ENCODE measurements around the gene HIGD1B. TPM values are rescaled to one million over a fixed set of nuclear protein-coding genes. Genes with fewer than 3 reads are reported as not detected.

HIGD1B gene
- total and polyA plus RNA-seq, 2 donors (not counting 3 experiments of a cell fraction or from before 2014, with no cell fraction given), result not detected

GRCh38 chr17:44875761-44876160 is 28.1 kb downstream of the HIGD1B start:
- no peak overlapping the region for H3K4me3 ChIP-seq (replicated peaks in 1 of 3; ENCODE audit: insufficient read depth in 1 of 3, low read depth in 1 of 3, low read length in 3 of 3)

DNA sequence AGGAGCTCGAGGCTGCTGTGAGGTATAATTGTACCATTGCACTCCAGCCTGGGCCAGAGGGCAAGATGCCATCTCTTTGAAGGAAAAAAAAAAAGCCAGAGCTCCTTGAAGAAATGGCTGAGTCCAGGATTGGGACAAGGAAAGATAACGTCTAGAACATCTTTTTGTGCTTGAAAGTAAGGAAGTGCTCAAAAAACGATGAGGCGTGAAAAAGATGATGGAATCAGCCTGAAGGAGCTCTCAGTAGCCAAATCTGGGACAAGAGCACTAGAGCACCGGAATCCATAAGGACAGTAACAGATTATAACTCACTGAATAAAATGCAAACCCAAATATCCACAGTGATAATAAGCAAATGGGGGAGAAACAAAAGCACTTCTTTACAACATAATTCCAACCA is 29.4 kb downstream of the HIGD1B start:
- ChIA-PET POLR2A (no interaction called here), CTCF (interaction anchor here (0.6 to 9.3 kb wide), 5 partner anchors 14 to 146 kb away, joined by 3 to 295 read pairs (median 3); no protein-coding TSS in a partner anchor)
- dilution Hi-C loops (cut with MboI; ENCODE audit: extremely low pct_ligation_motif_present, low sequenced_read_pairs) (no loop called here), intact Hi-C loops (cut with micrococcal nuclease) (no loop called here)
- DNase-seq (ENCODE audit: low read depth, low spot score), result no peak
- Histone ChIP-seq H3K9me3 (replicated peaks; ENCODE audit: control insufficient read depth, insufficient read depth, low read length) (no peaks in the 10 kb centered on the region), H4K20me1 (replicated peaks; ENCODE audit: control insufficient read depth, extremely low read depth, insufficient read depth, low read length) (no peaks in the 10 kb centered on the region), H3K9me1 (replicated peaks; ENCODE audit: control insufficient read depth, extremely low read depth, insufficient read depth, low read length) (no peaks in the 10 kb centered on the region), H3K4me1 (ENCODE audit: control insufficient read depth, extremely low read depth, insufficient read depth, low read length) (peaks cover 14% of the 10 kb centered on the region), H3K79me2 (ENCODE audit: control insufficient read depth, insufficient read depth, low read length) (no peaks in the 10 kb centered on the region), H2AFZ (ENCODE audit: low read depth, low read length) (no peak overlapping the region), H3K27me3 (ENCODE audit: control insufficient read depth in 2 of 2, insufficient read depth in 2 of 2, low read length in 2 of 2) (no peaks in the 10 kb centered on the region), H3K27ac (ENCODE audit: insufficient read depth, low read depth, low read length) (no peak overlapping the region), H3K9ac (replicated peaks; ENCODE audit: extremely low read depth, insufficient read depth, low read length) (no peak overlapping the region), H3K36me3 (ENCODE audit: control insufficient read depth in 2 of 2, extremely low read depth in 1 of 2, insufficient read depth in 2 of 2, low read length in 2 of 2) (peaks cover 22 to 32% of the 10 kb centered on the region in 2 experiments), H3K4me2 (ENCODE audit: insufficient read depth, low read length) (no peak overlapping the region), H3K4me3 (replicated peaks in 1 of 3; ENCODE audit: insufficient read depth in 1 of 3, low read depth in 1 of 3, low read length in 3 of 3) (no peak overlapping the region)
- no peak for FAIRE-seq
- BruUV-seq (replicated peaks), result no TSS peak
- TF ChIP-seq EZH2 (IDR thresholded peaks at IDR 0.05; ENCODE audit: borderline replicate concordance, low read depth, low read length, severe bottlenecking) (no peak), POLR2A (IDR thresholded peaks at IDR 0.05; ENCODE audit: low read depth, low read length) (no peak), MYC (IDR thresholded peaks at IDR 0.05; ENCODE audit: low read depth, low read length) (no peak), GATA2 (IDR thresholded peaks at IDR 0.05; ENCODE audit: insufficient read depth, insufficient read length, low read depth, low read length) (no peak), FOS (IDR thresholded peaks at IDR 0.05; ENCODE audit: borderline replicate concordance, insufficient read depth, low read length) (no peak), JUN (IDR thresholded peaks at IDR 0.05; ENCODE audit: borderline replicate concordance, insufficient read depth, insufficient read length, low read depth) (no peak), POLR2AphosphoS5 (IDR thresholded peaks at IDR 0.05; ENCODE audit: insufficient read depth, low read depth, low read length) (no peak)
- TF ChIP-seq, protein P1, sequence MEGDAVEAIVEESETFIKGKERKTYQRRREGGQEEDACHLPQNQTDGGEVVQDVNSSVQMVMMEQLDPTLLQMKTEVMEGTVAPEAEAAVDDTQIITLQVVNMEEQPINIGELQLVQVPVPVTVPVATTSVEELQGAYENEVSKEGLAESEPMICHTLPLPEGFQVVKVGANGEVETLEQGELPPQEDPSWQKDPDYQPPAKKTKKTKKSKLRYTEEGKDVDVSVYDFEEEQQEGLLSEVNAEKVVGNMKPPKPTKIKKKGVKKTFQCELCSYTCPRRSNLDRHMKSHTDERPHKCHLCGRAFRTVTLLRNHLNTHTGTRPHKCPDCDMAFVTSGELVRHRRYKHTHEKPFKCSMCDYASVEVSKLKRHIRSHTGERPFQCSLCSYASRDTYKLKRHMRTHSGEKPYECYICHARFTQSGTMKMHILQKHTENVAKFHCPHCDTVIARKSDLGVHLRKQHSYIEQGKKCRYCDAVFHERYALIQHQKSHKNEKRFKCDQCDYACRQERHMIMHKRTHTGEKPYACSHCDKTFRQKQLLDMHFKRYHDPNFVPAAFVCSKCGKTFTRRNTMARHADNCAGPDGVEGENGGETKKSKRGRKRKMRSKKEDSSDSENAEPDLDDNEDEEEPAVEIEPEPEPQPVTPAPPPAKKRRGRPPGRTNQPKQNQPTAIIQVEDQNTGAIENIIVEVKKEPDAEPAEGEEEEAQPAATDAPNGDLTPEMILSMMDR (IDR thresholded peaks at IDR 0.05; ENCODE audit: extremely low read depth in 1 of 2, insufficient read depth in 1 of 2, low read depth in 1 of 2, low read length in 2 of 2), result no peak
- TF ChIP-seq, protein P2, sequence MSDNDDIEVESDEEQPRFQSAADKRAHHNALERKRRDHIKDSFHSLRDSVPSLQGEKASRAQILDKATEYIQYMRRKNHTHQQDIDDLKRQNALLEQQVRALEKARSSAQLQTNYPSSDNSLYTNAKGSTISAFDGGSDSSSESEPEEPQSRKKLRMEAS (IDR thresholded peaks at IDR 0.05; ENCODE audit: insufficient read depth, insufficient read length), result no peak

More at GRCh38 chr17:44875761-44876160, 28.1 kb downstream of the HIGD1B start:
- dilution Hi-C loops (cut with MboI; ENCODE audit: extremely low pct_ligation_motif_present, low sequenced_read_pairs) (no loop called here), intact Hi-C loops (cut with micrococcal nuclease) (no loop called here)
- Histone ChIP-seq H3K9me3 (replicated peaks; ENCODE audit: control insufficient read depth, insufficient read depth, low read length) (no peaks in the 10 kb centered on the region), H3K4me2 (ENCODE audit: insufficient read depth, low read length) (no peak overlapping the region), H3K36me3 (ENCODE audit: control insufficient read depth in 2 of 2, extremely low read depth in 1 of 2, insufficient read depth in 2 of 2, low read length in 2 of 2) (peaks cover 26 to 32% of the 10 kb centered on the region in 2 experiments), H3K79me2 (ENCODE audit: control insufficient read depth, insufficient read depth, low read length) (no peaks in the 10 kb centered on the region), H4K20me1 (replicated peaks; ENCODE audit: control insufficient read depth, extremely low read depth, insufficient read depth, low read length) (no peaks in the 10 kb centered on the region), H3K9me1 (replicated peaks; ENCODE audit: control insufficient read depth, extremely low read depth, insufficient read depth, low read length) (no peaks in the 10 kb centered on the region), H2AFZ (ENCODE audit: low read depth, low read length) (no peak overlapping the region), H3K27me3 (ENCODE audit: control insufficient read depth in 2 of 2, insufficient read depth in 2 of 2, low read length in 2 of 2) (no peaks in the 10 kb centered on the region), H3K9ac (replicated peaks; ENCODE audit: extremely low read depth, insufficient read depth, low read length) (no peak overlapping the region), H3K27ac (ENCODE audit: insufficient read depth, low read depth, low read length) (no peak overlapping the region), H3K4me1 (ENCODE audit: control insufficient read depth, extremely low read depth, insufficient read depth, low read length) (peaks cover 20% of the 10 kb centered on the region)
- DNase-seq (ENCODE audit: low read depth, low spot score), result no peak
- BruUV-seq (replicated peaks), result no TSS peak
- FAIRE-seq, result no peak
- ChIA-PET CTCF (interaction anchor here (1.5 to 1.7 kb wide), 2 partner anchors 12 to 44 kb away, joined by 4 to 5 read pairs; no protein-coding TSS in a partner anchor), POLR2A (no interaction called here)
- no peak for TF ChIP-seq GATA2 (IDR thresholded peaks at IDR 0.05; ENCODE audit: insufficient read depth, insufficient read length, low read depth, low read length)
- no peak for TF ChIP-seq EZH2 (IDR thresholded peaks at IDR 0.05; ENCODE audit: borderline replicate concordance, low read depth, low read length, severe bottlenecking)
- TF ChIP-seq POLR2AphosphoS5 (IDR thresholded peaks at IDR 0.05; ENCODE audit: insufficient read depth, low read depth, low read length), result no peak
- no peak for TF ChIP-seq MYC (IDR thresholded peaks at IDR 0.05; ENCODE audit: low read depth, low read length)
- TF ChIP-seq JUN (IDR thresholded peaks at IDR 0.05; ENCODE audit: borderline replicate concordance, insufficient read depth, insufficient read length, low read depth), result no peak
- TF ChIP-seq, protein P1 (IDR thresholded peaks at IDR 0.05; ENCODE audit: extremely low read depth in 1 of 2, insufficient read depth in 1 of 2, low read depth in 1 of 2, low read length in 2 of 2), result no peak
